LNCaP clone FGC (cell line): ENCODE data around the gene KLHL8.

Source experiments
- DNase-seq: peaks from one replicate; pipeline ENCODE4 v3.0.0-alpha.2; 2011; ENCODE audit warnings: low read depth
- H3K4me3 ChIP-seq: 2 replicates; pipeline ENCODE4 v1.5.1; 2011; ENCODE audit warnings: mild to moderate bottlenecking, low read depth, low read length, control low read depth
- TF ChIP-seq, protein P1 (sequence below): IDR thresholded peaks from 2 replicates; pipeline ENCODE4 v1.5.1; 2012; ENCODE audit warnings: mild to moderate bottlenecking; ENCODE audit not compliant: control insufficient read depth, insufficient read depth; ENCODE audit errors: extremely low read depth

The KLHL8 gene

DNA sequence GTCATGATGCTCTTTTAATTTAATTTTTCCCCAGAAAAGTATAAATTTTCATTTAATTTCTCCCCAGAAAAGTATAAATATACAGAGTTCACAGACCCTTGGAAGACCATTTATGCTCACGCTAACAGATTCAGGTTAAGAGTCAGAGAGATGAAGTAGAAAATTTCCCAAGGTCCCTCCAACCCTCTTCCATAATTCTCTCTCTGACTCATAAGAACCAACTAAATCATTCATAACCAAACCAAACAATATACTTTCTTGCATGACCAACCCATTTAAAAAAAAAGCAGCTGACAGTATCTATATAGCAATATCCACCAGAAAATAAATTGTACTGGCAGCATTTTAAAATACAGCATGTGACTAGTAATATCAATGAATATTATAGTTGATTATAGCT, 3.9 kb downstream of the KLHL8 start:
- TF ChIP-seq, protein P1, sequence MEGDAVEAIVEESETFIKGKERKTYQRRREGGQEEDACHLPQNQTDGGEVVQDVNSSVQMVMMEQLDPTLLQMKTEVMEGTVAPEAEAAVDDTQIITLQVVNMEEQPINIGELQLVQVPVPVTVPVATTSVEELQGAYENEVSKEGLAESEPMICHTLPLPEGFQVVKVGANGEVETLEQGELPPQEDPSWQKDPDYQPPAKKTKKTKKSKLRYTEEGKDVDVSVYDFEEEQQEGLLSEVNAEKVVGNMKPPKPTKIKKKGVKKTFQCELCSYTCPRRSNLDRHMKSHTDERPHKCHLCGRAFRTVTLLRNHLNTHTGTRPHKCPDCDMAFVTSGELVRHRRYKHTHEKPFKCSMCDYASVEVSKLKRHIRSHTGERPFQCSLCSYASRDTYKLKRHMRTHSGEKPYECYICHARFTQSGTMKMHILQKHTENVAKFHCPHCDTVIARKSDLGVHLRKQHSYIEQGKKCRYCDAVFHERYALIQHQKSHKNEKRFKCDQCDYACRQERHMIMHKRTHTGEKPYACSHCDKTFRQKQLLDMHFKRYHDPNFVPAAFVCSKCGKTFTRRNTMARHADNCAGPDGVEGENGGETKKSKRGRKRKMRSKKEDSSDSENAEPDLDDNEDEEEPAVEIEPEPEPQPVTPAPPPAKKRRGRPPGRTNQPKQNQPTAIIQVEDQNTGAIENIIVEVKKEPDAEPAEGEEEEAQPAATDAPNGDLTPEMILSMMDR: no peak
- H3K4me3 ChIP-seq: no peak overlapping the region
- DNase-seq: no peak

DNA sequence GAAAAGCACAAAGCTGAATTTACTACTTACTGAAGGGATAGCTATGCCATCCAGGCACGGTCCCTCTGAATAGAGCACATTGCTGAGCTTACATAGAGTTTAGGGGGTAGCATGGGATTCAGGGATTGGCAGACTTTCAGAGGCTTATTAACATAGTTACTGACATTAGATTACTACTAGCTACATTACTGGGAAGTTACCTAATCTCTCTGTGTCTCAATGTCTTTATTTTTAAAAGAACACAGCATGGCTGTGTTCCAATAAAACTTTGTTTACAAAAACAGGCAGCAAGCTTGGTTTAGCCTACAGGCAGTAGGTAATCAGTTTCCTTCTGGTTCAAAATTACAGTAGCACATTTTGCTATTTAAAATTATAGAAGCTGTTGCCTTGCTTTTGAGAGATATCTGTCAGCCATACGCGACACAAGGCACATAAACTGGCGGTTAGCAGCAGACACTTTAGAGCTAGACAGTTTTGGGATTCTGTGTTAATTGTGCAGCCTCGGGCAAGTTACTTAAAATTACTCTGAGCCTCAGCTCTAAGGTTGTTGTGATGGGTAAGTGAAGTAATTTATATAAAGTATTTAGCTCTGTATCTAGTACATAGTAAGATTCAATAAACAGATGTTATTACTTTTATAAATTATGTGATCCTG, 6.9 kb downstream of the KLHL8 start:
- TF ChIP-seq, protein P1: no peak
- DNase-seq: no peak
- no peak overlapping the region for H3K4me3 ChIP-seq

DNA sequence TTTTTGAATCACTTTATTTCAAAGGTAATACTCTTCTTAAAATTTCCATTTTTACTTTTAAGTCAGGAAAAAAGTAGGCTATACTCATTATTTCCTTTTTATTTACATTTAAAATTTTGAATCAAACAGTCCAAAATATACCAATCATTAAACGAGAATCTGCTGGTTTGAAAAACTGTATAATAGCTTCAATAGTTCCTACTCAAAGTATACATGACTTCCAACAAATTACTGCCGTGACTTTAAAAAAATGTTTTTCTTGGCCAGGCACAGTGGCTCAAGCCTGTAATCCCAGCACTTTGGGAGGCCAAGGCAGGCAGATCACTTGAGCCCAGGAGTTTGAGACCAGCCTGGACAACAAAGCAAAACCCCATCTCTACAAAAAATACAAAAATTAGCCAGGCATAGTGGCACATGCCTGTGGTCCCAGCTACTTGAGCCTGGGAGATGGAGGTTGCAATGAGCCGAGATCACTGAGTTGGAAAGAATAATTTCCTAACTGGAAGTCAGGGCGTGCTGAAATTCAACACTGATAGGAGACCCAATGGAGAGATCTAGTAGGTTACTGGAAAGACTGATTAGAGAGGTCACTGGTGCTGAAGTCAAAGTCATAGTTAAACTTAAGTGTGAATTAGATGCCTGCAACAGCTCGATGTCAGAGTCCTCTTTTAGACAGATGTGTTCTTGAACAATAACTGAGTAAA, 9.0 kb downstream of the KLHL8 start:
- H3K4me3 ChIP-seq: no peak overlapping the region
- no peak for DNase-seq
- TF ChIP-seq, protein P1: no peak

DNA sequence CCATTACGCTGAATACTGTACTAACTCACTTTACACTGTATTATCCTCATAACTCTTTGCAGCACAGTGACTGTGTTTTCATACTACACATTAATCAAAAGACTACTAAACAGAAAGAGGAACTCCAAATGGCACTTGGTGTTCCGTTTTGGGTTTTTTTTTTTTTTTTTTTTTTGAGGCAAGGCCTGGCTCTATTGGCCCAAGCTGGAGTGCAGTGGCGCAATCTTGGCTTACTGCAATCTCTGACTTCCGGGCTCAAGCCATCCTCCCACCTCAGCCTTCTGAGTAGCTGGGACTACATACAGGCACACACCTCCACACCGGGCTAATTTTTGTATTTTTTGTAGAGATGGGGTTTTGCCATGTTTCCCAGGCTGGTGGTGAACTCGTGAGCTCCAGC, 10.7 kb downstream of the KLHL8 start:
- DNase-seq: no peak
- no peak overlapping the region for H3K4me3 ChIP-seq
- TF ChIP-seq, protein P1: no peak

DNA sequence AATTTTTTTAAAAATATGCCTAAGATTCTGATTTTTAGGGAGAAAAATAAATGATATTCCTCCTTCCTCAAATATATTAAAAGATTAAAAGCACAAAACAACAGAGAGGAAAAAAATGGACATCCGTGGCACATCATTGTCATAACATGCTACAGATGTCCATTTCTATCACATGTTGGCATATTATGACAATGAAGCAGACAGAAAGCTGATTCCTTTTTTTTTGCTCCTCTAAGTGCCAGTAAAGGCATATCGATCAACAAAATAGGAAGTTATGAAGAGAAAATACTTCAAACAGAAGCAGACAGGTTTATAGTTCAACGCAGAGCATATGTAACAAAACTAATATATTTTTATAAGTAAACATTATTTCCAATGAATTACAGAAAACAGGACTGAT, 11.2 kb downstream of the KLHL8 start:
- TF ChIP-seq, protein P1: no peak
- DNase-seq: no peak
- H3K4me3 ChIP-seq: no peak overlapping the region

DNA sequence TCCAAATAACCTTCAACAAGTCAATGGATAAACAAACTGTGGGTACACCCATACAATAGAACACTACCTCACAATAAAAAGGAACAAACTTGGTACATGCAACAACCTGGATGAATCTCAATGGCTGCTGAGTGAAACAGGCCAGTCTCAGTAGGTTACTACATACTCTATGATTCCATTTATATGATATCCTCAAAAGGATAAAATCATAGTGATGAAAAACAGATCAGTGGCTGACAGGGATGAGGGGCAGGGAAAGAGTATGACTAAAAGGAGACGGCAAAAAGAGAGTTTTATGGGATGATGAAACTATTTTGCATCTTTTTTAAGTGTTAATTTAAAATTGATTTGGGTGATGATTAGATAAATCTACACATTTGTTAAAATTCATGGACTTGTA, 15.9 kb downstream of the KLHL8 start:
- H3K4me3 ChIP-seq: no peak overlapping the region
- DNase-seq: no peak
- TF ChIP-seq, protein P1: no peak
